T-helper 2 cell (primary cell): ENCODE measurements around the gene ATM.
A peak's percentile ranks its signal among the peaks of the same experiment; 100 is the strongest.
"Not testable (repeated sequence)": the region's sequence is repeated elsewhere in the genome, so short reads cannot be mapped to it uniquely, and the experiment has no call there.

Experiments used
- DNase-seq, 5 experiments: peaks; one replicate each; pipeline versions ENCODE4 v3.0.0 to v3.0.0-alpha.2; 2012 to 2022

The ATM gene

DNA sequence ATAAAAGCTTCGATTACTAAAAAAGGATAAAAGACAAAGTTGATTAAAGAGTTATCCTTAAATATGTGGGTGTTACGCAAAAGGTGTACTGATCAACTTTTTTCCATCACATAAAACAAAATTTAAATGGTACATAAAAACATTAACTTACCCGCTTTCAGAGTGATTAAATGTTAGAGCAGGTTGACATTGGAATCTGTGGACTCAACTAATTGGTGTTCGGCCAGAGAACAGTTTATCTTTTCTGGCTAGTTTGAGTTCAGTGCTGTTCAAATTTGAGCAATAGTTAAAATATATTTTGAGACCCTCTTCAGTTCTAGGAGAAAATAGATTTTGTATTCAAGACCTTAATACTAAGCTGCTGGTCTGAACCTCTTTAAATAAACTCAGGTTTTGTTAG lies 56.1 kb downstream of the ATM start:
- no peak for DNase-seq

DNA sequence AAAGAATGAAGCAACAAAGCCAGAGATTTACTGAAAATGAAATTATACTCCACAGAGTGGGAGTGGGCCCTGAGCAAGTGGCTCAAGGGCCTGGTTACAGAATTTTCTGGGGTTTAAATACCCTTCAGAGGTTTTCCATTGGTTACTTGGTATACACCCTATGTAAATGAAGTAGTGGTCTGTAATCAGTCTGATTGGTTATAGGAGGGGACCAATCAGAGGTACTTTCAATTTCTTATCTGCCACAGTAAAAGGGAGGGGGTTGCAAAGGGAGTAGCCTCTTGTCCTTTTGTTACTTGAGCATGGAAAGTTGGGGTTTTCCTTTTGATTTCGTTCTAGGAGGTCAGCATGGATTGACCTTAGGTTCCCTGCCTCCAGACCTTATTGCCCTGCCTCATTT lies 63.5 kb downstream of the ATM start:
- DNase-seq = no peak

DNA sequence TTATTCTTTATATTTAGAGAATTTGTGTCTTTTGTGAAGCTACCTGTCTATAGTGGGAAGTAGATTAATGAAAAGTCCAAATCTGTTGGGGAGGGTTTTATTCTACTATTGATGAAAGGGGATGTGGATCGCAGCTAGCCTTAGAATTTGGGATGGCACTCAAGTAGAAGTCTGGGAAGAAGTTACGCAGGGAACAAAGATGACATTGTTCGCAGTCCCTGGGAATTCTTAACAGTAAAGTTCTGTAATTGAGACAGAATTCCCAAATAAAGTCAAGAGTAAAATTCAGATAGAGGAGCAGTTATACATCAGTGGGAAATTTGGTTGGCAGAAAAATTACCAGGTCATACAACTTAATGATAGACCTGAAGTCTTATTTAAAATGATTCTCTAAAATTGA lies 64.1 kb downstream of the ATM start:
- no peak for DNase-seq

DNA sequence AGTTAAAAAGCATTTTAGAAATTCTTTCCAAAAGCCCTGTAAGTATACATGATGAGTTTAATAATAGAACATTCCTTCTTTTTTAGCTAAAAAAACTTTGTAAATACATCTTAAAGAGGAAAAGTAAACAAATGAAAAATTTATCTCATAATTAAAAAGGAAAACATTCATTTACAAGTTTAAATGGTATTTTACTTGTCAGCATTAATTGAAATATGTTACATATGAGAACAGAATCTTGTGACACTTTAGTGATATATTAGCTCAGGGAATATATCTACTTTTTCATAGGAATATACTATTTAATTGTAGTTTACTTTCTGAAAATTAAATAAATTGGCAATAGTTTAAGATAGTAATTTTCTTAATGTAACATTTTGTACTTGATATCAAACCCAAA lies 66.2 kb downstream of the ATM start:
- not testable (repeated sequence) for DNase-seq

DNA sequence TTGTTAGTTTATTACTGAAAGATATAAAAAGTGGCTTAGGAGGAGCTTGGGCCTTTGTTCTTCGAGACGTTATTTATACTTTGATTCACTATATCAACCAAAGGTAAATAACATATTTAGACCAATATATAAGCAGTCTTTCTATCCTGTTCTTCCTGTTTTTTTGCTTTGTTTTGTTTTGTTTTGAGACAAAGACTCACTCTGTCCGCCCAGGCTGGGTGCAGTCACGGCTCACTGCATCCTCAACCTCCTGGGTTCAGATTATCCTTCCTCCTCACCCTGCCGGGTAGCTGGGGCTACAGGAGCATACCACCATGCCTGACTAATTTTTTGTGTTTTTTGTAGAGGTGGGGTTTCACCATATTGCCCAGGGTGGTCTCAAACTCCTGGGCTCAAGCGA lies 66.8 kb downstream of the ATM start:
- DNase-seq = no peak

DNA sequence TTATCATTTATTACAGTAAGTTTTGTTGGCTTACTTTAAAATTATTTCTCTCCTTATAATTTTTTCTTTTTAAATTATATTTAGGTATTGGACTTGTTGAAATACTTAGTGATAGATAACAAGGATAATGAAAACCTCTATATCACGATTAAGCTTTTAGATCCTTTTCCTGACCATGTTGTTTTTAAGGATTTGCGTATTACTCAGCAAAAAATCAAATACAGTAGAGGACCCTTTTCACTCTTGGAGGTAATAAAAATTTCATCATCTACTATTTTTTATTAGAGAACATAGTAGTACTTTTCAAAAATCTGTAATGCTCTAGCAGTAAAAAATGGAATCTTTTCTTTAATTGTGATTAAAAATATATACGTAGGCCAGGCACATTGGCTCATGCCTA lies 70.4 kb downstream of the ATM start:
- DNase-seq = no peak

DNA sequence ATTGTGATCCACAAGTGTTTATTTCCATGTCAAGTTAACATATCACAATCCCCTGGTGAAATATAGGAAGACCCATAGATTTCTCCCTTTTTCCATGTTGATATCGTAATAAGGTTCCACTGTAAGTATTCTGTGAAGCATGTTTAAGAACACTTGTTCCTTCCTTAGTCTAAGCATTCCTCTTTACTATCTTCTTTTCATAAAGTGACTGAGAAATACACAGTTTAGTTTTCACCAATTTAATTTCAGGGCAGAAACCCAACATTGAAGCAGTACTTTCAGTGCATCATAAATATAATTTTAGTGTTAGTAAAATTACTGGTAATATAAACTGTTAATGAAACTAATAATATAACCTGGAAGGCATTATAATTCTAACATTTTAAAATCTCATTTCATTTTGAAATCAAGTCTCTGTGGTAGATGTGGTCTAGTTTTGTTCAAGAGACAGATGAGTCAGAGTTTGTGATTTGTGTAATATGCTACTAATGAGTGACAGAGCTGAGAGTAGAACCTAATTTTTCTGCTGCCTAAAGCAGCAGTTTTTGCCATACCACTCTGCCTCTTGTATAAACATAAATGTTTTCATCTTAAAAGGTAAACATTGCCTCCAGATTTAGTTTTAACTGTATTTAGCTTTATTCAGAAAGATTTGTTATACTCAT lies 79.4 kb downstream of the ATM start:
- peak in 1 of 5 experiments; percentile 75 for DNase-seq

DNA sequence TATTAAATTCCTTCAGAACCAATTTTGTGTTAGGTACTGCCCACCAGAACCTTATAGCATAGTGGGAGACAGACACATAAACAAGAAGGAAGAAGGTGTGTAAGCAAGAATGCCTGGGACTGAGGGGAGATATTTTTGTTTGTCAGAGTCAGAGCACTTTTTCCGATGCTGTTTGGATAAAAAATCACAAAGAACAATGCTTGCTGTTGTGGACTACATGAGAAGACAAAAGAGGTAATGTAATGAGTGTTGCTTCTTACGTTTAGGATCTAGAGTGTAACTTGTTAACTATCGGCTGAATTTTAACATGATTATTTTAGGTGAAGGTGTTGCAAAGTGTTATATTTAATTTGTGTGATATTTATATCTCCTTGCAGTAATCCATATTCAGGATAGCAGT lies 84.9 kb downstream of the ATM start:
- DNase-seq = no peak

DNA sequence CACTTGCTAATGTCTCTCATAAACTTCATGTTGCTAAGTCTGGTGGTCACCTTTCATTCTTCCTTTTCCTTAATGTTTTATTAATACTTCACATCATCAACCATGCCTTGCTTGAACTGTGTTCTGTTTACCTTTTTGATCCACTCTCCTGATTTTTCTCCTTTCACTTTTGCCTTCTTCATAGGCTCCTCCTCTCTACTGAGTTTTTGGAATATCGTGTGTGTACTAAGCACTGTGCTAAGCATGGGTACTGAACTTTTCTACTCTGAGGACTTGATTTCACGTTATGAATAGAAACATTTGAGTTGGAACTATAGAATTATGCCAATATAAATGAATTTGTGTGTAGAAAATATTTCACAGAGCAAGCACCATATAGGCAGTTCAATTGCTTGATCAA lies 90.6 kb downstream of the ATM start:
- no peak for DNase-seq

DNA sequence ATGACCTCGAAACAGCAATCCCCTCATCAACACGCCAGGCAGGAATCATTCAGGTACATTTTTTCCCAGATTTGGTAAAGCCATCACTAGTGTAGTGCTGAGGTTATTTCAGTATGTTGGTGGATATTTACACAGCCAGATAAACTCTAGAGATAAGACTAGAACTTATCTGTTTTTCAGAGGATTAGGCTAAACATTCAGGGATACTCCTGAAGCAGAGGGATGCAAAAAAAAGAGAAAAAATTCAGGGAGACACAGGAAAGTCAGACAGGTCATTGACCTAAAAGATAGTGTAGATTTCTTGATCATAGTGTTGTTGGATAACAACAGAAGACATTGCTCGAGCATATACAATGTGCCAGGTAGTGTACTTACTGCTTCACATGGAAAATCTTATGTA lies 93.2 kb downstream of the ATM start:
- no peak for DNase-seq

DNA sequence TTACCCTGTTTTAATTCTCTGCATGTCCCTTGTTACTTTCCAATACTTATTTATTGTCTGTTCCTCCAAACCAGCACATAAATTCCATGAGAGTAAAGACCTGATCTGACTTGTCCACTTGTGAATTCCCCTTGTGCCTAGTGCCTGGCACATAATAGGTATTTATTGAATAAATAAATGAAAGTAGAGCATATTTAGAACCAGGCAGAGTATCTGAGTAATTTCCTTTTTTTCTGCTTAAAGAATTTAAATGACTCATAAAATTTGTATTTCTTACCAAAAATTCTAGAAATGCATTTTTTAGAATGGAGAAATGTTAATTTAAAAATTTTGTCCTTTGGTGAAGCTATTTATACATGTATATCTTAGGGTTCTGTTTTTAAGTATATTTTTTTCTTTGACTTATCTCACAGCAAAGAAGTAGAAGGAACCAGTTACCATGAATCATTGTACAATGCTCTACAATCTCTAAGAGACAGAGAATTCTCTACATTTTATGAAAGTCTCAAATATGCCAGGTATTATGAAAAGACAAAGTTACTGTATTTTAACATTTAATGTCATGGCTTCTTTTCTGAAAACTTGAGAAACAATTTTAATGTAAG lies 96.8 kb downstream of the ATM start:
- DNase-seq = no peak

DNA sequence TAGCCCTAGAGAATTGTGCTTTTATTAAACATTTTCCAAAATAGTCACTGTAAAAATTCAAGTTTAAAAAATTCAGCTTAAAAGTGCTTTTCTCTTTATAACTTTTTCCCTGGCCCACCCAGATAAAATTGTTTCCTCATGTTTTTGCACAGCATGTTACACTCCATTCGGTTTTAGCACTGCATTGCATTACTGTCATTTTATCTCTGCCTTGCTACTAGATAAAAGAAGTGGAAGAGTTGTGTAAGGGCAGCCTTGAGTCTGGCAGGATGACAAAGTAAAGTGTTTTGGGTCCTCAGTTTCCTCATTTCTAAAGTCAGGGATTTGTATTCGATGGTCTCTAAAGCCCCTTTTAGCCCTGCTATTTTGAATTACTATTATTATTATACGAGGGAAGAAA lies 99.8 kb downstream of the ATM start:
- no peak for DNase-seq

DNA sequence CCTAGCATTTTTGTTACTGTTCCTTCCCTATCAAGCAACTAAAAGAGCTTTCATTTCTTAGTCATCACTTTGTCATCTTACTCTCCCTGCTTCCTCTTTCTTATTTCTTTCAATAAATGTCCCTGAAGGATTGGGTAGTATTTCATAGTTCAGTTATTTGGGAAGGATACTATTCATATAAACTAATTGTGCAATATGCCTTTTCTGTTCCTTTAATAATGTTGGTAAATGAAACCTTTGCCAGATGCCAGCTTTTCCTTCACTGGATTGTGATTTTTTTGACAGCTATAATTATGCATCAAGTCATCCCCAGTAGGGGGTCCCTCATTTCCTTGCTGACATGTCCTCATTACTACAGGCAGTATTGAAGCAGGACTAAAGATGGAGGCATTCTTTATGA lies 101.7 kb downstream of the ATM start:
- DNase-seq = no peak

DNA sequence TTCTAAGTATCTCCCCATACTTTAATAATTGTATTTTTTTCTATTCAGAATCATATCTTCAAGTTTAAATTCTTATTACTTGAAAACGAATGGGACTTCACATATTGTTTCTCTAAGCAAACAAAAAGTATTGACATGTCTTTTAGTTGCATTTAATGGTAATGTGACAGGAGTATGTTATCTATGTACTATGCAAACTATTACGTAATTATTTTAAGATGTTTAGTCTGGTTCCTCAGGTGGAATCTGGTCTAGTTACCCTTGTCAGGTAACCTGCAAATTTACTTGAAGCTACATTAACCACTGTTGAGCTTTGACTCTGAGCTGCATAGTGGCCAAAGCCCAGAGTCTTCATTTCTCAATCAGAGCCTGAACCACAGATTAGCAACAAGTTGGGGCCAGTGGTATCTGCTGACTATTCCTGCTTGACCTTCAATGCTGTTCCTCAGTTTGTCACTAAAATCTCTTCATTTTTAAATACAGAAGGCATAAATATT lies 110.6 kb downstream of the ATM start:
- DNase-seq = no peak

DNA sequence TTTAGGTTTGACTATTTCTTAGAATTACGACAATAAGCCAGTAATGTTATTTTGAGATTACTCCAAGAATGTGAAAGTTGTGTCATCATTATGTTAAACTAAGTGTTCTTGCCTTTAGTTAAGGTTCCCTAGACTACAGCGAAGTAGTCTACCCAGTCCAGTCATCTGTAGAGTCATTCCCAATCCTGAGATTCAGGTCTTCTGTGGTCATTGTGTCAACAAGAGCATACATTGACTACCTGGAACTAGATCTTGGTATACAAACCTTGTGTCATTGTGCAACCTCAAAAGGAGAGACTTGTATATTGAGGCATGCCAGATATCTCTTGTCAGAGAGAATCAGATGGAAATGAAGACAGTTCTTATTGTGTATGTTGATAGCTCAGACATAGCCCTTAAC lies 115.9 kb downstream of the ATM start:
- DNase-seq = no peak

DNA sequence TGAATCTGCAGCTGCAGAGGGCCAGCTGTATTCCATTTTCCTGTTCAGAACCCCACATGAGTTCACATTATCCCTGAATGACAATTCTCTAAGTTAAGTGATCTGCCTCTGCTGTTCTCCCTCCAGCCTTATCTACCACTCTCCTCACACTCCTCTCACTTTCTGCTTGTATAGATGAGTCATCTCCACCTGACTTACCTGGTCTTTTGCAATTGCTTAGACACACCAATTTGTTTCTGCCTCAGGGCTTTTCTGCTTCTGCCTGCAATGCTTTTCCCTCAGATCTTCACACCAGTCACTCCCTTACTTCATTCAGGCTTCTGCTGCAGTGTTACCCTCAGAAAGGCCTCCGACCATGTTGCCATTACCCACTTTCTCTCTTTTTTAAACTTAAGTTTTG lies 118.1 kb downstream of the ATM start:
- no peak for DNase-seq

DNA sequence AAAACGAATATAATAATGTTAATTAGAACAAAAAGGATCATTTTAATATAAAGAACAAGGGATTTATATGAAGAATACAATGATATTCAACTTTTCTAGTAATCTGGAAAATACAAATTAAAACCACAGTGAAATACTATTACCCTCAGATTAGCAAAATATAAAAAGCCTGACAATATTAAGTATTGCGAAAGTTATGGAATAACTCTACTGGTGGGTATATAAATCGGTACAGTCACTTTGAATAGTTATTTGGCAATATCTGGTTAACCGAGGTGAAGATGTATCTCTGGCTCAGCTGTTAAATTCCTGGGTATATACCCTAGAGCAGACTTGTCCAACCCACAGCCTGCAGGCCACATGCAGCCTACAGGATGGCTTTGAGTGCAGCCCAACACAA lies 118.8 kb downstream of the ATM start:
- DNase-seq = no peak

DNA sequence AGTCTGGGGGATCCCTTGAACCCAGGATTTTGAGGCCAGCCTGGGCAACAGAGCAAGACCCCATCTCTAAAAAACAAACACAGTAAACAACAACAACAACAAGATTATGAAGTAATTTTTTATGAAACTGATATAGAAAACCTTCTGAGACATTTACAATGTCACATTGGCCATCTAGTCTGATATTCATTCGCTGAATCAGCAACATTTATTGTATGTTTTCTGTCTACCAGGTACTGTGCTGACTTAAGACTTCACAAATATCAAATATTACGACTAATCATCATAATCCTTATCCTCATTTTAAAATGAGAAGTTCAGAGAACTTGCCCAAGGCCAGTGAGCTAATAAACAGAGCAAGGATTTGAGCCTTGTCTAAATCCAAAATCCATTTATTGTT lies 120.8 kb downstream of the ATM start:
- DNase-seq = no peak

DNA sequence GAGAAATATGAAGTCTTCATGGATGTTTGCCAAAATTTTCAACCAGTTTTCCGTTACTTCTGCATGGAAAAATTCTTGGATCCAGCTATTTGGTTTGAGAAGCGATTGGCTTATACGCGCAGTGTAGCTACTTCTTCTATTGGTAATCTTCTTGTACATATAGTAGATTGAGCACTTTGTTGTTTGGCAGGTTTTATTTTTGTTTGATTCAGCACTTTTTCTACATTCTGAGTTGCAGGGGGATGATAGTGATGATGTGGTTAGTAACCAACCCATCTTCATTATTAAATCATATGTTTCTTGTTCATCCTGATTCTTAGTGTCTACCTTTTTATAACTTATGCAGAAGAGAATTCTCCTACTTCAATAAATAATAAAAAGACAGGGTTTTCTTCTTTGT lies 122.9 kb downstream of the ATM start:
- DNase-seq = no peak

DNA sequence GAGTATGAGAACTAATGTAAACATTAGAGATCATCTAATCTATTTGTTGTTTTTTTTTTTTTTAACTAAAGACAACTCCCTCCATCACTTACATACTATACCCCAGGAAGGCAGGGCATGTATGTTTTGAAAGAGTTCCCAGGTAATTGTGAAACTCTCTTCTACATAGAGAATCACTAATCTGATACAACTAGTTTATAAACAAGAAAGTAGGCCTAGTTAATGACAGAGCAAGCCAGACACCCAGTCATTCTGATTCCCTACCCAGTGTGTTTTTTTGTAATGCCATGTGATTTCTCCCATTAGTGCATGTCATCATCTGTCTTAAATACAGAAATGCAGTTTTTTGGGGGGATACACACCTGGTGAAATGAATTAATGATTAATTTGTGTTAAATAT lies 123.6 kb downstream of the ATM start:
- no peak for DNase-seq

DNA sequence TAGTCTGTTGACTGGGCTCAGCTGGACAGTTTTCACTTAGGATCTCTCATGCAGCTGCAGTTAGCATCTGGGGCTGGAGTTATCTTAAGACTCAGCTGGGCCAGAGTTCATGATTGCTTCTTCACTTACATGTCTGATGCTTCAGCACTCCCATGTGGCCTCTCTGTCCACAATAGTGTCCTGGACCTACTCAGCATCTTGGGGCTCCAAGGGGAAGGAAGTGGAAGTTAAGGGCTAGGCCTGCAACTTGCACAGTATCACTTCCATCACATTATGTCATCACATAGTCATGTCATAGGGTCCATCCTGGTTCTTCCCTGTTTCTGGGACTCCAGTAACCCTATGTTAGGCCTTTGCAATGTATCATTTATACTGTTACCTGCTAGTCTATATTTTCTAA lies 128.6 kb downstream of the ATM start:
- DNase-seq = peak in 1 of 5 experiments; percentile 9

DNA sequence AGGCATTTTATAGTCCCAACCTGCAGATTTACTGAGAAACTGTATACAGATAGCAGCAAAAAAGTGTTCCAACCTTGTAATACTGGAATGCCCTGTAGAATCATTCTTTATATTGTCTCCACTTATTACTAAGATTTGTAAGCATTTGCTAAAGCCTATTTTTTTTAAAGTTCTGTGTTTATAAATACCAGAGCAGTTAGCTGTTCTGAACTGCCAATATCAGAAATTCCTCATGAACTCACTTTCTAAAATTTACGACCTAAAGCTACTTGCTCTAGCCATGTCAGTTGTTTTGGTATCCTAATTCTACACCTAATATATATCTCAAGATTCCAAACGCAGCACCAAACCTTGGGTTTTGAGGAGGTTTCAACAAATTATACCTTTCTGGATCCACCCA lies 141.3 kb downstream of the ATM start:
- no peak for DNase-seq

DNA sequence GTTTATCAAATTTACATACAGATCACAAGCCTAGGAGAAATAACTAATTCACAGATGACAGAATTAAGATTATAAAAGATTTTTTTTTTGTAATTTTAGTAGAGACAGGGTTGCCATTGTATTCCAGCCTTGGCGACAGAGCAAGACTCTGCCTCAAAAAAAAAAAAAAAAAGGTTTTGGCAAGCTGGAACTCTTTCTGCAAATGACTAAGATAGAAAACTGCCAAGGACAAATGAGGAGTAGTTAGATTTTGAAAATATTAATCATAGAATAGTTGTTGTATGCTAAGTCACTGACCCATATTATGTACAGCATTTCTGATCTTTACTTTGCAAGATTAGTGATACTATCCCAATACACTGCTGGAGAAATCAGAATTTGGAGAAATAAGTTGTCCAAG lies 145.3 kb downstream of the ATM start:
- DNase-seq = no peak

DNA sequence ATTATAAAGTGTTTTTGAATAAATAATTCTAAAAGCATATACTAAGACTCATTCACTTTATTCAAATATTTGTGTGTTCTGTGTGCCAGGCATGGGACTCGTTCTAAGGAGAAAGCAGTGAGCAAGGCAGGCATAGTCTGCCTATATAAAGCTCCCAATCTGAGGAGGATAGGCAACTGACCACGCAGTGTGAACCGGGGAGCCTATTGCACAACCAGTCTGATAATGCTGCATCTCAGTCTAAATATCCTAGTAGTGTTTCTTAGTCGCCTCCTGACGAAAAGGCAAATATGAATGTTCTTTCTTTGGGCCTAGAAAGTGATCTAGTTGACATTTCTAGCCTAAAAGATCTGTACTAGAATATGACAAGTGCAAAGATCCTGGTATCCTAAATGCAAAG lies 146.2 kb downstream of the ATM start:
- no peak for DNase-seq

DNA sequence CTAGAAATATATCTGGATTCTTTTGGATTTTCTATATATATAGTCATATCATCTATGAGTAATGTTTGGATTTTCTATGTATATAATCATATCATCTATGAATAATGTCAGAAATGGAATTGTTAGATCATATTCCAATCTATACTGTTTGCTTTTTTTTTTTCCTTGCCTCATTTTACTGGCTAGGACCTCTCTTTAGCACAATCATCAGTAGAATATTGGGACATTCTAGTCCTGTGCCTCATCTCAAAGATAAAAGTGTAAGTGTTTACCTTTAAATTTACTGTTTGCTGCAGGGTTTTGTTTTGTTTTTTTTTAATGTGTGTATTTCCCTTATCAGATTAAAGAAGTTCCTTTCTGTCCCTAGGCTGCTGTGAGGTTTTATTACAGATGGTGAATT lies 147.4 kb downstream of the ATM start:
- no peak for DNase-seq
